GM23248 (cell line): ENCODE data around the gene DAAM1.

ENCODE experiments used
- EZH2 ChIP-seq: fragments of 200-600 bp; sonication (generic); IDR thresholded peaks from 2 replicates; pipeline ENCODE4 v1.6.1; 2018; ENCODE audit warnings: antibody characterized with exemption, mild to moderate bottlenecking; ENCODE audit not compliant: insufficient read depth, poor library complexity, severe bottlenecking
- EZH2phosphoT487 ChIP-seq: fragments of 200-600 bp; sonication (generic); IDR thresholded peaks from 2 replicates; pipeline ENCODE4 v1.6.1; 2018; ENCODE audit warnings: antibody characterized with exemption, moderate library complexity, mild to moderate bottlenecking, low read depth; ENCODE audit not compliant: insufficient read depth

GRCh38 chr14:59377991-59378601 is 189.6 kb downstream of the DAAM1 start:
- TF ChIP-seq EZH2 (no peak), EZH2phosphoT487 (no peak)
